Mesenchymal stem cell (in vitro differentiated cells and primary cell): ENCODE data around the gene NIPBL.

ENCODE experiments used
- DNase-seq: peaks from one replicate; pipeline ENCODE4 v3.0.0-alpha.2; 2013
- H2AFZ ChIP-seq: one replicate; pipeline ENCODE4 v1.6.1; 2013; ENCODE audit warnings: low read depth, mild to moderate bottlenecking, control low read depth, inconsistent platforms, low read length, moderate library complexity
- H2AK5ac ChIP-seq: 2 replicates; pipeline ENCODE4 v1.6.1; 2013; ENCODE audit warnings: low read length, moderate library complexity, mild to moderate bottlenecking, inconsistent platforms; ENCODE audit not compliant: severe bottlenecking
- H2BK120ac ChIP-seq: one replicate; pipeline ENCODE4 v1.6.1; 2013; ENCODE audit warnings: low read depth, mild to moderate bottlenecking, inconsistent platforms, low read length, moderate library complexity
- H2BK12ac ChIP-seq, 2 experiments: one replicate each; pipeline ENCODE4 v1.6.1; 2013; ENCODE audit warnings: inconsistent platforms in 2 of 2, low read length in 2 of 2, mild to moderate bottlenecking in 2 of 2, moderate library complexity in 2 of 2, control low read depth in 1 of 2
- H2BK15ac ChIP-seq: one replicate; pipeline ENCODE4 v1.6.1; 2013; ENCODE audit warnings: mild to moderate bottlenecking, low read depth, inconsistent platforms; ENCODE audit not compliant: poor library complexity, severe bottlenecking
- H2BK5ac ChIP-seq: 2 replicates; pipeline ENCODE4 v1.6.1; 2013; ENCODE audit warnings: low read depth, mild to moderate bottlenecking, low read length, control low read depth, inconsistent platforms; ENCODE audit not compliant: poor library complexity, severe bottlenecking
- H3K14ac ChIP-seq, 2 experiments: one replicate each; pipeline ENCODE4 v1.6.1; 2013; ENCODE audit warnings: inconsistent platforms in 2 of 2, low read length in 2 of 2, control low read depth in 1 of 2, mild to moderate bottlenecking in 1 of 2, moderate library complexity in 1 of 2
- H3K18ac ChIP-seq, 2 experiments: one replicate each; pipeline ENCODE4 v1.6.1; 2013; ENCODE audit warnings: inconsistent platforms in 2 of 2, low read length in 2 of 2, control low read depth in 1 of 2, low read depth in 1 of 2, mild to moderate bottlenecking in 1 of 2
- H3K23ac ChIP-seq, 2 experiments: one replicate each; pipeline ENCODE4 v1.6.1; 2013; ENCODE audit warnings: inconsistent platforms in 2 of 2, low read length in 2 of 2, mild to moderate bottlenecking in 2 of 2, moderate library complexity in 2 of 2, control low read depth in 1 of 2
- H3K27ac ChIP-seq: 2 replicates; pipeline ENCODE4 v1.5.1; 2013; ENCODE audit warnings: mild to moderate bottlenecking, moderate library complexity, low read length, control low read depth, inconsistent platforms; ENCODE audit not compliant: poor library complexity, severe bottlenecking
- H3K27me3 ChIP-seq, 2 experiments: 2 replicates each; pipeline versions ENCODE4 v1.6.1 to v1.7.0; 2013; ENCODE audit warnings: low read length in 2 of 2, mild to moderate bottlenecking in 2 of 2, moderate library complexity in 2 of 2, control low read depth in 1 of 2, inconsistent platforms in 1 of 2; ENCODE audit not compliant: control insufficient read depth in 1 of 2, insufficient read depth in 1 of 2
- H3K36me3 ChIP-seq, 2 experiments: 2 replicates each; pipeline versions ENCODE4 v1.6.1 to v1.7.0; 2013; ENCODE audit warnings: low read length in 2 of 2, control low read depth in 1 of 2, inconsistent platforms in 1 of 2, low read depth in 1 of 2, mild to moderate bottlenecking in 1 of 2; ENCODE audit not compliant: insufficient read depth in 2 of 2, control insufficient read depth in 1 of 2
- H3K4ac ChIP-seq, 2 experiments: one replicate each; pipeline ENCODE4 v1.6.1; 2013; ENCODE audit warnings: inconsistent platforms in 2 of 2, low read length in 2 of 2, mild to moderate bottlenecking in 2 of 2, moderate library complexity in 2 of 2, control low read depth in 1 of 2, low read depth in 1 of 2
- H3K4me1 ChIP-seq: 2 replicates; pipeline ENCODE4 v1.6.1; 2013; ENCODE audit warnings: low read depth, low read length, control low read depth; ENCODE audit not compliant: control insufficient read depth, insufficient read depth
- H3K4me2 ChIP-seq: 2 replicates; pipeline ENCODE4 v1.6.1; 2013; ENCODE audit warnings: low read length, mild to moderate bottlenecking, inconsistent platforms; ENCODE audit not compliant: poor library complexity, severe bottlenecking
- H3K4me3 ChIP-seq, 2 experiments: 2 replicates each; pipeline versions ENCODE4 v1.5.1 to v1.7.0; 2013; ENCODE audit warnings: low read length in 2 of 2, mild to moderate bottlenecking in 2 of 2, control low read depth in 1 of 2, low read depth in 1 of 2; ENCODE audit not compliant: insufficient read depth in 1 of 2
- H3K79me1 ChIP-seq: replicated peaks from 2 replicates; pipeline ENCODE4 v1.6.1; 2013; ENCODE audit warnings: mild to moderate bottlenecking, control low read depth, low read length, inconsistent platforms; ENCODE audit not compliant: poor library complexity, severe bottlenecking
- H3K9ac ChIP-seq: 2 replicates; pipeline ENCODE4 v1.7.0; 2013; ENCODE audit warnings: mild to moderate bottlenecking, low read length, moderate library complexity
- H3K9me3 ChIP-seq: 2 replicates; pipeline ENCODE4 v1.7.0; 2013; ENCODE audit warnings: mild to moderate bottlenecking, low read length; ENCODE audit not compliant: control insufficient read depth
- H4K8ac ChIP-seq: one replicate; pipeline ENCODE4 v1.6.1; 2013; ENCODE audit warnings: inconsistent platforms, mild to moderate bottlenecking, low read length, moderate library complexity
- H4K91ac ChIP-seq: one replicate; pipeline ENCODE4 v1.6.1; 2013; ENCODE audit warnings: mild to moderate bottlenecking, low read length, inconsistent platforms
- WGBS: methylation state at CpG from one replicate; pipeline ENCODE4 v1.1.7; 2013; ENCODE audit warnings: mixed read lengths; 5-methylcytosine and 5-hydroxymethylcytosine counted together

NIPBL gene

DNA sequence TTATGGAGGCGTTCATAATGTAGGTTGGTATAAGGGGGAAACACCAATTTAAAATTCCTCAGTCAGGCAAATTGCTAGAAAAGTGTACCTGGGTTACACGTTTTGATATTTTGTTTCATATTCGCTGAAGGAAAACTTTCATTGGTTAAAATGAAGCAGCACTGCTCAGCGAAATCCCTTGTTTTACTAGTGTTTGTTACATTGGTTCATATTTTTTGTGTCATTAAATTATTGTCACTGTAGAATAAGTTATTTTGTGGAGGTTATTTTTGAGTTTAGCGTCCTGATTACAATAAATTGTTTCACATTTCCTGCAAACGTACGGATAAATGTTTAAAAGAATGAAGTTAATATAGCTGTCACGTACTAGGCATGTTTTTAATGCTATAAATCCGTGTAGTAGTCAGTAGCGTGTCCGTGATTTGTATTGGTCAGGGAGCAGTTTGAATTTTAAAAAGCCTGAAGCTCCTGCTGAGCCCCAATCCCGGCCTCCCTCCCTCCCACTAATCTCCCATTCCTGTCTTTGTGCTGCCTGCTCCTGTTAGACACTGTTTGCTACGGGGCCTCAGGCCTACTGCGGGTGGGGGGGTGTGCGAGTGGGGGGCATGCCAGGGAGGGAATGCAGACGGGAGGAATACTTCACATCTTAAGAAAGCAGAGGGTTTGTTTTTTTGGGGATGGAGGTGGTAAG lies 2.0 kb downstream of the NIPBL start:
- DNase-seq = peak; percentile 62
- Histone ChIP-seq H3K27me3 (no peaks in the 10 kb centered on the region), H3K9me3 (no peaks in the 10 kb centered on the region), H3K23ac (no peak overlapping the region), H4K91ac (no peak overlapping the region), H3K79me1 (no peaks in the 10 kb centered on the region), H3K4me2 (peak overlapping the region; percentile 65), H3K14ac (no peak overlapping the region), H4K8ac (no peak overlapping the region), H3K9ac (peak overlapping the region; percentile 93), H3K18ac (peak overlapping the region in 1 of 2 experiments; percentile 5), H3K36me3 (no peaks in the 10 kb centered on the region), H2BK5ac (no peak overlapping the region), H2AK5ac (no peak overlapping the region), H2BK15ac (no peak overlapping the region), H3K4ac (no peak overlapping the region), H3K27ac (no peak overlapping the region), H3K4me3 (peak overlapping the region; percentile 50 to 89), H2BK120ac (no peak overlapping the region), H3K4me1 (no peaks in the 10 kb centered on the region), H2BK12ac (no peak overlapping the region), H2AFZ (no peak overlapping the region)
- 2% methylated on average over 15 of the region's 16 CpGs for WGBS

DNA sequence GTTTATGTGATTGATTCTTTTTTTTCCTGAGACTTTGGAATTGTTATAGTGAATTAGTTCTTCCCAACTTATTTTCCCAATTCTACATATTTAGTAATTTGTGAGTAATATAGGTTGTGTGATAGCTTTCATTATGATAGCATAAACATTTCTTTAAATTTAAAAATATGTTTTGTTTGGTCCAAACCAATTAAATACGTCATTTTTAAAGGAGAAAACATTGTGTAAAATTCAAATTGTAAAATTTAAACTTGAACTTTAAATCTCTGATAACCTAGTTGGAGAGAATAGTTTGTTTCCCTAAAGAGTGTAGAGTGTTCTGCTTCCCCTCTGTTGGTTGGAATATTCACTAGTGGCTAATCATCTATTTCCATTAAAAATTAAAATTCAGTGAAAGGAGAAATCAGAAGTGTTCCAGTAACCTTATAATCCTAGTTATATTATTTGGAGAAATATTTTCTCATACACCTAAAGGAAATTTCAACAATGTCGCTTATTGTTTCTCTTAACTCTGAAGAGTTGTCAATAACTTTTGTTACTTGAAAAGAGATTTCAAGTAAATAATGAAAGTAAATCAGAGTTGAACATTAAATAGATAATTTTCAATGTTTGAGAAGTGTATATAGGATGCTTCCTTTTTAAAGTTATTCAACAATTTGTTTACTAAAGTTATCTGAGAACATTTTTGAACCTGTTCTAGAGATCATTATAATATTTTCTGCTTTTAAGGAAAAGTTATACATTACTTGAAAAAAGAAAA lies 2.9 kb downstream of the NIPBL start:
- H3K4ac ChIP-seq = no peak overlapping the region
- no peak overlapping the region for H2AK5ac ChIP-seq
- H3K4me3 ChIP-seq = peak overlapping the region in 1 of 2 experiments; percentile 89
- H3K27me3 ChIP-seq = no peaks in the 10 kb centered on the region
- H3K4me2 ChIP-seq = no peak overlapping the region
- no peak overlapping the region for H3K27ac ChIP-seq
- peak overlapping the region; percentile 93 for H3K9ac ChIP-seq
- no peak overlapping the region for H2BK5ac ChIP-seq
- H2AFZ ChIP-seq = no peak overlapping the region
- no peak for DNase-seq
- no peak overlapping the region for H4K91ac ChIP-seq
- H3K36me3 ChIP-seq = no peaks in the 10 kb centered on the region
- no peak overlapping the region for H2BK15ac ChIP-seq
- H3K9me3 ChIP-seq = no peaks in the 10 kb centered on the region
- no peak overlapping the region for H4K8ac ChIP-seq
- H3K4me1 ChIP-seq = no peaks in the 10 kb centered on the region
- H3K18ac ChIP-seq = no peak overlapping the region
- no peak overlapping the region for H3K23ac ChIP-seq
- H2BK12ac ChIP-seq = no peak overlapping the region
- H2BK120ac ChIP-seq = no peak overlapping the region
- no peaks in the 10 kb centered on the region for H3K79me1 ChIP-seq
- H3K14ac ChIP-seq = no peak overlapping the region
- no CpG with 5 or more reads among the region's 2 CpGs for WGBS

GRCh38 chr5:36880761-36881160 lies 4.2 kb downstream of the NIPBL start:
- Histone ChIP-seq H3K79me1 (peaks cover 1% of the 10 kb centered on the region), H3K14ac (no peak overlapping the region), H3K27me3 (no peaks in the 10 kb centered on the region), H2AFZ (no peak overlapping the region), H2BK120ac (no peak overlapping the region), H3K23ac (no peak overlapping the region), H3K9ac (peak overlapping the region; percentile 93), H3K4me3 (peak overlapping the region in 1 of 2 experiments; percentile 39), H3K36me3 (peaks cover 5 to 8% of the 10 kb centered on the region in 2 experiments), H3K4me1 (no peaks in the 10 kb centered on the region), H3K9me3 (no peaks in the 10 kb centered on the region), H2BK15ac (no peak overlapping the region), H3K4me2 (no peak overlapping the region), H4K91ac (no peak overlapping the region), H3K27ac (no peak overlapping the region), H2AK5ac (no peak overlapping the region), H2BK12ac (no peak overlapping the region), H2BK5ac (no peak overlapping the region), H3K4ac (no peak overlapping the region), H3K18ac (no peak overlapping the region), H4K8ac (no peak overlapping the region)
- 61% methylated on average over 2 of the region's 3 CpGs for WGBS
- DNase-seq = peak; percentile 22

DNA sequence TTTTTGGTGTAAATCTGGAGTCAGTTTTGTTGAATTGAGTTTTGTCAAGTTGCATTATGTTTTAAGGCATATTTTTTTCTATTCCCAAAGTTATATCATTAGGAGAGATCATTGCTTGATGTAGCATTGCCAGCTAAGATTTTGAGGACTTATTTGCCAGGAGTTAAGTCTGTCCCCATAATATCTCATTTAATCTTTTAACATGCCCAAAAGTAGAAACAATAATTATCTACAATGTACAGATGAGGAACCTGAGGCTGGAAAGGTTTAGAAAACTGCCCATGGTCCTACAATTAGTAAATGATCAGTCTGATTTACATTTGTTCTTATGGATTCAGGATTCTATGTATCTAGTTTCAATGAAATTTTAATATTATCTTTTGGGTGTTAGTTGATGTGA lies 4.7 kb downstream of the NIPBL start:
- Histone ChIP-seq H3K4me3 (no peak overlapping the region), H2BK12ac (no peak overlapping the region), H4K8ac (no peak overlapping the region), H2BK15ac (no peak overlapping the region), H3K27ac (no peak overlapping the region), H3K9ac (no peak overlapping the region), H3K4me1 (no peaks in the 10 kb centered on the region), H3K27me3 (no peaks in the 10 kb centered on the region), H3K23ac (no peak overlapping the region), H3K9me3 (no peaks in the 10 kb centered on the region), H3K14ac (no peak overlapping the region), H4K91ac (no peak overlapping the region), H3K79me1 (peaks cover 5% of the 10 kb centered on the region), H2AK5ac (no peak overlapping the region), H3K36me3 (peaks cover 5 to 13% of the 10 kb centered on the region in 2 experiments), H2AFZ (no peak overlapping the region), H3K4ac (no peak overlapping the region), H3K18ac (no peak overlapping the region), H2BK5ac (no peak overlapping the region), H2BK120ac (no peak overlapping the region), H3K4me2 (no peak overlapping the region)
- DNase-seq = no peak
